Measurements from ENCODE around the gene SSTR3.
"Not testable (repeated sequence)": the region's sequence is repeated elsewhere in the genome, so short reads cannot be mapped to it uniquely, and the experiment has no call there.

The SSTR3 gene

DNA sequence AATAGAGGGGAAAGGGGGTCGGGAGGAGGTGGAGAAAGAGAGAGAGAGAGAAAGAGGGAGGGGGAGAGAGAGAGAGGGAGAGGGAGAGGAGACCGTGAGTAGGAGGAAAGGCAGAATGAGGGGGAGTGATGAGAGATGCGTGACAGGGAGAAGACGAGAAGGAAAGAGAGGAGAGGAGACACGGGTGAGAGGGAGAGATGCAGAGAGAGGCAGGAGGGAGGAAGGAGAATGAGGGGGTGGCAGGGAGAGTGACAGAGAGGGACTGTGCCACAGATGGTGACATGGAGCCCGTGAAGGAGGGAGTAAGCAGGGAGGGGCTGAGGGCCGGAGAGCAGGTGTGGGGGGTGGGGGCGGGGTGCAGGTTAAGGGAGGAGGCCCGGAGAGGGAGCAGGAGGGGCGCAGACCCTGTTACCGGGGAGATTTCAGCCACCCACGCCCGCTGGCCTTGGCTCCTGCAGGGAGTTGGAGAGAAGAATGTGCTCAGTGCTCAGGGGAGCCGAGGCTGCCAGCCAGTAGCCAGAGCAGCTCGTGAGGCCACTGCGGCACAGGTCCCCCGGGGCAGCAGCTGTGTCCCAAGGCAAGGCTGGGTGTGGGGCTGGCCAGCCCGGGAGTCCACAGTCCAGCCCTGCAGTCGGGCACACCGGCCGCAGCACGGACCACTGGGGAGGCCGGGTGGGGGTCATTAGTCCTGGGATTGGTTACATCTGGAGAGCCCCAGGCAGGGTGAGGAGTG is at the start of gene SSTR3:
Gene SSTR3 (minus strand): TSS at position 304 of the 733 bp plus-strand sequence. CDS start 4,674 bp downstream, outside the sequence.
- DNase-seq (ENCODE audit: low read depth in 2 of 2): no peak

DNA sequence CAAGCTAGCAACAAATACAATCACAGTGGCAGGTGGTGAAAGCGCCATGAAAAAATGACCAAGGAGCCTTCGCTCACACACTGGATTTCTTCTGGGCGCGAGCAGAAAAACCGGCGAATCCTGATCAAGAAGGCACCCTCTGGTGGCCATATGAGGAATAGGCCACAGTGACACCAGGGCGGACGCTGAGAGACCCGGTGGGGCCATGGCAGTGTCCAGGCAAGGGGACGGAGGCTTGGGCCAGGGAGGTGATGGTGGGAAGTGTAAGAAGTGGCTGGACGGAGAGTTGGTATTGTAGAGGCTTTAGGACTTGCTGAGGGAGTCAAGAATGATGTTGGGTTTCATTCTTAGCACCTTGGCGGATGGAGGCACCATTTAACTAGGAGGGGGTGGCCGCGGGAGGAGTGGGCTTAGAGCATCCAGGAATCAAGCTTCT is 48.6 kb upstream of the SSTR3 start:
- no peak for DNase-seq (ENCODE audit: low read depth in 2 of 2)

DNA sequence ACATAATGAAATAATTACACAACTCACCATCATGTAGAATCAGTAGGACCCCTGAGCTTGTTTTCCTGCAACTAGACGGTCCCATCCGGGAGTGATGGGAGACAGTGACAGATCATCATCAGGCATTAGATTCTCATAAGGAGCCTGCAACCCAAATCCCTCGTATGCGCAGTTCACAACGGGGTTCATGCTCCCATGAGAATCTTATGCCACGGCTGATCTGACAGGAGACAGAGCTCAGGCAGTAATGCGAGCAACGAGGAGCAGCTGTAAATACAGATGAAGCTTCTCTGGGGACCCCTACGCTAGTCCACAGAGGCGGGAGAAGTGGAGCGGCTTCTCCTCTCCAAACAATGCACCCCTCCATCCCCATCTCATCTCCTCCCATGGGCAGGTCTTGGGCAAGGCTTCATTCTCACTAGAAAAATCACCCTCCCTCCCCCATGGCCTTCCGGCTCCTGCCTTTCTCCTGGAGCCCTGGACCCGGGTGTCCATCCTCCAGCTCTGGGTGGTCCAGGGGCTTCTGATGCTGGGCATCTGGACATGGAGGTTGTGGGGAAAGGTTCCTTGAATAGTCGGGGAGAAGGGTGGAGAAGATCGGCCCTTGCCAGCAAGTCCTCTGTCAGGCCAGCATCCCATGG is 48.0 kb upstream of the SSTR3 start:
- no peak for DNase-seq (ENCODE audit: low read depth in 2 of 2)

DNA sequence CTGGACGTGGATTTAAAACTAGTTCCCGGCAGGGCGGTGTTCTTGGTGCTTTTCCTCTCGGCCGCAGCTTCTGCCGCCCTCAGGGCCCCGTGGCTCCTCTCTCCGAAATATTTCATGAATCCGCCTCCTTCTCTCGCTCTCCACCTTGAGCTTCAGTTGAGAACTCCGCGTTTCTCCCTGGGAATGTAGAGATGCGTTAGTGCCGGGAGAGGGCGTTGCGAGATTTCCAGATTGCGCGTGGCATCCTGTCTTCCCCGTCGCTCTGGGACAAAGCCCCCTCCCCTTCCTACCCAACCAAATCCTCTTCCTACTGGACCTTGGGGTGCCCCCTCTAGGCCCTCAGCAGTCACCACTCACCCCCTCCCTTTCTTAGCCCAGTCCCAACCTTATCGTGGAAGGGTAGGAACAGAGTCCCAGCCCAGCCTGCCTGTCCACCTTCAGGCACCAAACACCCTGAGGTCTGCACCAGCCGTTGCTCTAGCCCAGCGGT is 47.3 kb upstream of the SSTR3 start:
- DNase-seq (ENCODE audit: low read depth in 2 of 2): no peak

DNA sequence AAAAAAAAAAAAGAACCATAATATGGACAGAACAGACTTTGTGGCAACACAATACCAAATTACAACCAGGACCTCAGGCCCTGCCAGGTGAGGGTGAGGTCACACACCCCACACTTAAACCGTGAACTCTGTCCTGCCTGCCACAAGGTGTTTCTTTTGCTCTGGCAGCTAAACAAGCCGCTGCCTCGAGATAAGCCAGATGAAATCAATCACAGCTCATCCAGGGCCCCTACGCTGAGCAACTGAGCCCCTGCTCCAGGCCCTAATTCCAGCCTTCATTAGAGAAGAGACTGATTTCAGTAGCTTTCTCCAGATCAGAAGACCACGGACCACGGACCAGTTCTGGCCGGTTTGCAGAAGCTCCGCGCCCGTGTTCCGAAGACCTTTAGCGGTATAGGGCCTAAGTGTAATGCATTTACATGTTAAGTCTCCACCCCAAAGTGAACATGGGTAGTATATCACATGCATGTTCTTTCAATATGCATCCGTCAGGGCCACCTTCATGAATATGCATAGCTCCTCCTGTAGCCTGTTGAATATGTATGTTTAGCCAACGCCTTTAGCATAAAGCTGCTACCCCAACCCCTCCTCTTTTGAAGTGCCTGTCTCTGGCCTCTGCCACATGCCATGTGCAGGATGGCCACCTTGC is 46.6 kb upstream of the SSTR3 start:
- no peak for DNase-seq (ENCODE audit: low read depth in 2 of 2)

DNA sequence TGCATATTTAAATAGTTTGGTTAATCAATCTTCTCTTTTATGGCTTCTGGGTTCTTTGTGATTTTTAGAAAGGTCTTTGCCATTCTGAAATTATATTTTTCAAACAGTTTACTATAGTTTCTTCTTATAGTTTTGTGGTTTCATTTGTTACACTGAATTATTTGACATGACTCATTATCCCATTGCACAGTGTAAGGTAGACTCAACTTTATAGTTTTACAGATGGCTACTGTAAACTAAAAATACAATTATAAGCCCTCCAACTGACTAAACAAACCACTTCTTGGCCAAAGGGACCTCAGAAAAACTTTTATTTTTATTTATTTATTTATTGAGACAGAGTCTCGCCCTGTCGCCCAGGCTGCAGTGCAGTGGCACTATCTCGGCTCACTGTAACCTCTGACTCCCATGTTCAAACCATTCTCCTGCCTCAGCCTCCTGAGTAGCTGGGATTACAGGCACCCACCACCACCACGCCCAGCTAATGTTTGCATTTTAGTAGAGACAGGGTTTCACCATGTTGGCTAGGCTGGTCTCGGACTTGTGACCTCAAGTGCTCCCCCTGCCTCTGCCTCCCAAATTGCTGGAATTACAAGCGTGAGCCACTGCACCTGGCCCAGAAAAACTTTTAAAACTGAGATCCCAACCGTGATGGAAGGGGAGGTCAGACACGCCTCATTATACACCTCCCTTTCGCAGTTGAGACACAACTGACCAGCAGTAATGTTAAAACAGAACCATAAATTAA is 45.9 kb upstream of the SSTR3 start:
- no peak for DNase-seq (ENCODE audit: low read depth in 2 of 2)

DNA sequence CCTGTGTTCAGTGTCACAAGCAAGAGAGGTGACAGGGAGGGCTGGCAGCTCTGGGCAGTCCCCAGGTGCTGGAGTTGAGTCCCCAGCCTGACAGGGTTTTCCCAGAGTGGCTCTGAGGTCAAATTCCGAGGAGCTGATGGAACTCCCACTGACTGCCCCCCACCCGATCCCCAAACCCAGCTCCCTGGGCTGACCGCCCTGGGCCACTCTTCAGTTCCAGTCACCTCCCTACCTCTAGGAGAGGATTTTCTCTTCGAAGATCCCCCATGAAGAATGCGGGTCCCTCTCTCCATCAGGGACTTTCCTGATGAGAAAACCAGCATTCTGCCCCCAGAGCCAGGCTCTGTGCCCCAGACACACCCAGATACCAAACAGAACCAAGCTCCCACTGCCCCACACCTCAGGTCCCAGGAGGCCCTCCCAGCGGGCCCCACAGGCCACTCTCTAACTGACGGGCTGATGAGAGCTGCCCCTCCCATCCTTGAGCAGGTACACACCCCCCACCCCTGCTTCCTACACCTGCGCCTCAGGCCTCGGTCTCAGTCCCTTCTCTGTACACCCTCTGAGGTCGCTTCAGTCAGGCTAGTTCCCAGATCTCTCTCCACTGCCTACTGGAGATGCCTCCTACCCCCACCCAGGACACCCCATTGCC is 43.9 kb upstream of the SSTR3 start:
- DNase-seq (ENCODE audit: low read depth in 2 of 2): no peak

DNA sequence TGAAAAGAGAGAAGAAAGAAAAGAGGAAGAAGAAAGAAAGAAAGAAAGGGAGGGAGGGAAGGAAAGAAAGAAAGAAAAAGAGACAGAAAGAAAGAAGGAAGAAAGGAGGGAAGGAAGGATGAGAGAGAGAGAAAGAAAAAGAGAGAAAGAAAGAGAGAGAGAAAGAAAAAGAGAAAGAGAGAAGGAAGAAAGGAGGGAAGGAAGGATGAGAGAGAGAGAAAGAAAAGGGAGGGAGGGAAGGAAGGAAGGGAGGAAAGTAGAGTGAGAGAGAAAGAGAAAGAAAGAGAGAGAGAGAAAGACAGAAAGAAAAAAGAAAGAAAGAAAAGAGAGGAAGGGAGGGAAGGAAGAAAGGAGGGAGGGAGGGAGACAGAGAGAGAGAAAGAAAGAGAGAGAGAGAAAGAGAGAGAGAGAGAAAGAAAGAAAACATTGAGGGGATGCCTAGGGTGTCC is 43.3 kb upstream of the SSTR3 start:
- DNase-seq (ENCODE audit: low read depth in 2 of 2): no peak

DNA sequence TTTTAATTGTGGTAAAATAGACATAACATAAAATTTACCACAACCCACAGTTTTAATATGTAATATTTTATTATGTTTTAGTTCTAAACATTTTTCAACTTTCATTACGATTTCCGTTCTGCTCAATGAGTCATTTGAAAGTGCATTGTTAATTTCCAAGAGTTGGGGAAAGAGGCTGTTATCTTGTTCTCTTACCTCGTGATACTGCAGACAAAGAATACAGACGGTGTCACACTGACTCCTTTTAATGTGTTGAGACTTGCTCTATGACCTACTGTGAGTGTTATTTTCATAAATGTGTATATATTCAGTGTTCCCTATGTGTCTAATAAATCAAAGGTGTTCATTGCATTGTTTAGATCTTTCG is 42.6 kb upstream of the SSTR3 start:
- no peak for DNase-seq (ENCODE audit: low read depth in 2 of 2)

DNA sequence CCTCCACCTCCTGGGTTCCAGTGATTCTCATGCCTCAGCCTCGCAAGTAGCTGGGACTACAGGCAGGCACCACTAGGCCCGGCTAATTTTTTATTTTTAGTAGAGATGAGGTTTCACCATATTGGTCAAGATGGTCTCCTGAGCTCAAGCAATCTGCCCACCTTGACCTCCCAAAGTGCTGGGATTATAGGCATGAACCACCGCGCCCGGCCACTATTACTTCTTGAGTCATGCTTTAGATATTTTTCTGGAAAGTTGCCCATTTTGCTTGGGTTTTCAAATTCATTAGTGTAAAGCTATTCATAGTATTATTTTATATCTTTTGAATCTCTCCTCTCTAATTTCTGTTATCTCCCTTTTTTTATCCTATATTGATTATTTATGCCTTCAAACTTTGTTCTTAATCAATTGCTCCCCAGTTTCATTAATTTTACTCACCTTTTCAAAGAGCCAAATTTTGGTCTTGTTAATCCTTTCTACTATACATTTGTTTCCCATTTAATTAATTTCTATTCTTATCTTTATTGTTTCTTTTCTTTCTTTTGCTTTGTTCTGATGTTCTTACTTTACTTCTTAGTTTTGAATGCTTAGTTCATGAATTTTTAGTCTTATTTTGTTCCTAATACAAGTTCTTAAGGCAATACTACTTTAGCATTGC is 42.1 kb upstream of the SSTR3 start:
- DNase-seq (ENCODE audit: low read depth in 2 of 2): no peak

DNA sequence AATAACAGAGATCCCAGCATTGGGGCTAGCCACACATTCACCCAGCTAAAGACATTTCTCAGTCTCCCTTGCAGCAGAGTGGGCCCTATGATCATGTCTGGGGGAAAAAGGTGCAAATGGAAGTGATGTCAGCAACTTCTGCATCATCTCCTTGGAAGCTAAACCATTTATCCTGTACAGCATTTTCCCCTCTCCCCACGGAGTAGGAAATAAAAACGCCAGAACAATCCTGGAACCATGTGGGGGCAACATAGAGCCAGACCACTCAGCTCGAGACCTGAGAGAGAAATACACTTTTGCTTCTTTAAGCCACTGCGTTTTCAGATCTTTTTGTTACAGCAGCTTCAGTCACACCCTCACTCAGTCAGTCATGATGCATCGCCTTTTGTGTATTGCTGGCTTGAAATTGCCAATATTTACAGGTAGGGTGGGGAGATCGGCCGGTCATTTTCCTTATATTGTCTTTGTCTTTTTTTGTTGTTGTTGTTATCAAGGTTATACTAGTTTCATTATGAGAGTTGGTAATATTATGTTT is 40.9 kb upstream of the SSTR3 start:
- DNase-seq (ENCODE audit: low read depth in 2 of 2): no peak

DNA sequence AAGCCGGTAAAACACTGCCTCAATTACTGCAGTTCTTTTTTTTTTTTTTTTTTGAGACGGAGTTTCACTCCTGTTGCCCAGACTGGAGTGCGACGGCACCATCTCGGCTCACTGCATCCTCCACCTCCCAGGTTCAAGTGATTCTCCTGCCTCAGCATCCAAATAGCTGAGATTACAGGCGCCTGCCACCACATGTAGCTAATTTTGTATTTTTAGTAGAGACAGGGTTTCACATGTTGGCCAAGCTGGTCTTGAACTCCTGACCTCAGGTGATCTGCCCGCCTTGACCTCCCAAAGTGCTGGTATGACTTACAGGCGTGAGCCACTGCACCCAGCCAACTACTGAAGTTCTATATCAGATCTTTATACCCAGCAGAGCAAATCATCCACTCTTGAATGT is 39.6 kb upstream of the SSTR3 start:
- DNase-seq (ENCODE audit: low read depth in 2 of 2): not testable (repeated sequence)

DNA sequence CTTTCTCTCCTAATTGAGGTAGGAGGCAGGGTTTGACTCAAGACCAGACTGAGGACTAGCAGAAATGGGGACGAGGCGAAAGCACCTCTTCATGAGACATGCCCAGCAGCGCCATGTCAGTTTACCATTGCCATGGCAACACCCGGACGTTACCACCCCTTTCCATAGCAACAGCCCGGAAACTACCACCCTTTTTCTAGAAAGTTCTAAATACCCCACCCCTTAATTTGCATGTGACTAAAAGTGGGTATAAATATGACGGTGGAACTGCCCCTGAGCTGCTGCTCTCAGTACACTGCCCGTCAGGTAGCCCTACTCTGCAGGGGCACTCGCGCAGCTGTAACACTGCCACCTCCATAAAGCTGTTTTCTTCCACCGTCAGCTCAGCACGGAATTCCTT is 37.7 kb upstream of the SSTR3 start:
- no peak for DNase-seq (ENCODE audit: low read depth in 2 of 2)

DNA sequence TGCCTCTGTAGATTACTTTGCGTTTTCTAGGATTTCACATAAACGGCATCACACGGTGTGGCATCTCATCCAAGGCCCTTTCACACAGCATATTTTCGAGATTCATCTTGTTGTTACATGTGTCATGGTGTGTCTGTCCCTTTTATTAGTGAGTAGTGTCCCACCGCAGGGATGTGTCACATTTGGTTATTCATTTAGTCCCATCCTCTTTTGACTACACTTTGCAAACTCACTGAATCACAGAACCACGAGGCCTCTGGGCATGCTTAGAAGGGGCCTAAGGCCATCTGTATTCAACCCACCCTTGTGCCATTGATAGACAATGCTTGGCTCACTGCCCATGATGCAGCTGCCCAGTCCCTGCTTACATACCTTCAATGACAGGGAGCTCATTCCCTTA is 36.0 kb upstream of the SSTR3 start:
- no peak for DNase-seq (ENCODE audit: low read depth in 2 of 2)

DNA sequence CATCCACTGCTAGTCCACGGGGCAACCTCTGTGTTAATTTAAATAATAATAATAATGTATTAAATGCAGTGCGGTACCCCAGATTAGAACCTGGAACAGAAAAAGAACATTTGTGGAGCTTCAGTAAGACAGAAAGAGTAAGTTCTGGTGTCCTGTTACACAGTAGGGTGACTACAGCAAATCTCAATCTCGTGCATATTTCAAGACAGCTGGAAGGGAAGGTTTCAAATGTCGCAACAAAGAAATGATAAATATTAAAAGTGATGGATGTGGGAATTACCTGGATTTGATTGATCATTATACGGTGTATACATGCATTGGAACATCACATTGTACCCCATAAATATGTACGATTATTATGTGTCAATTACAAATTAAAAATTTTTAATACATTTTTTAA is 33.5 kb upstream of the SSTR3 start:
- DNase-seq (ENCODE audit: low read depth in 2 of 2): no peak

DNA sequence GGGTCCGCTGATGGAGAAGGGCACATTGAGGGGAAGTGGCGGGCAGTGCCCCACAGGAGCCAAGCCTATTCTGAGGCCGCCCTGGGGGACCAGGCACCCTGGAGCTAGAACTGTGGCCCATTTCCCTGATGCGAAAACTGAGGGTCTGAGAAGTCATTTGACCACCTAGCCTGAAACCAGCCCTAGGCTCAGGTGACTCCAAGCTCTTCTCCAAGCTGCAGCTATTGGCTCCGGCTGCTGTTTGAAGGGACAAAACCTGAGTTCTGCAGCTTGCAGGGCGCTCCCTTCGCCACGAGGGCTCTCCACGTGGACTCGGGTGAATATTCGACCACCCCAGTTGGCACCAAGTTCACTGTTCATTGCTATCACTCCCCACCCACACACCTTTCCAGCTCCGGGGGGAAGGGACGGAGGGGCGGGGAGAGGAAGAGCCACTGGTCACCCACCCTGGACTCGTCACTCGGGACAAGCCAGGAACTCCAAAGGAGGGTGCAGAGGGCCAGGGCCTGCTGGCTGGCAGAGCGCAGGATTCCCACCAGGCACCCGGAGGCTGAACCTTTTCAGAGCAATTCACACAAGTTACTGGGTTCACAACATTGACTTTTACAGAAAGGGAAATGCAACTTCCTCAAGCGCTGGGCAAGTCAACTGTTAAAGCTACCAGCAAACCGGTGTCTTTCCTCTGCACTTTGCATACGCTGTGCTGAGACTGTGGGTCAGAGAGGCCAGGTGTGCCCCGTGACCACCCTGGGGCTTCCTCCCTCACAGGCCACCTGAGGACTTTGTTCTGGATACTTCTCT is 32.8 kb upstream of the SSTR3 start:
- no peak for DNase-seq (ENCODE audit: low read depth in 2 of 2)

DNA sequence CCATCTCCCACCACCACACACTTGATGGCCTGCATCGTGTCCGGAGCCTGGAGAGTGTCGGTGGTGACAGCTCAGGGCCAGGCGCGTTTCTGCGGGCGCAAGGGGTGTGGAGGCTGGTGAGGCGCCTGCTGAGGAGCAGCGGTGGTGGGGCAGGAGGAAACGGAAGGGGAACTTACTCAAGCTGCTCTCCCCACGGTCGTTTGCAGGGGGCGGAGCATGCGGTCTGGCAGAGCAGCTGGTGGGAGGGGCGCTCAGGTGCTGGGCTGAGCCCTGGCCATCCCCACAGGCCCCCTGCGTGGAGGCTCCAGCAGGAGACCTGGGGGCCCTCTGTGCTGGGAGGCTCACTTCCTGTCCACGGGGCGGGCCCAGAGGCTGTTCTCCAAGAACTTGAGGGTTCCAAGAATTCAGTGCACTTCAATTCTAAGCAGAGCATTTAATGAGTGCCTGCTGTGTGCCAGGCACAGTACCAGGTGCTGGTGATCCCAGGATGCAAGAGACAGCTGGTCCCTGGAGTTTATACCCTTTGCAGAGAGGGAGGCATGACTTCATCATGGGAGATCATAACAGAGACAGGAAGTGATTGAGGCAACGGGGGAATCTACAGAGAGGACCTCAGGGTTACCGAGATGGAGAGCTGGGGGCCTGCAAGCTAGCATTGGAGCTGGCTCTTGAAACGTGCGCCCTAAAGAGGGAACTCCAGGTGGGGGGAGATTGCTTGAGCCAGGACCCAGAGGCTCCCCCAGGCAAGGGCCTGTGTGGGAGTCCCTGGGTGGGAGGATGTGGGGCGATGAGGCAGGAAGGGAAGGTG is 32.0 kb upstream of the SSTR3 start, which contains the start of gene RAC2:
Gene RAC2 (minus strand): TSS at position 156 of the 808 bp plus-strand sequence. CDS start 121 bp downstream, at position 35.
- peak; percentile 72 to 78 for DNase-seq (ENCODE audit: low read depth in 2 of 2)

DNA sequence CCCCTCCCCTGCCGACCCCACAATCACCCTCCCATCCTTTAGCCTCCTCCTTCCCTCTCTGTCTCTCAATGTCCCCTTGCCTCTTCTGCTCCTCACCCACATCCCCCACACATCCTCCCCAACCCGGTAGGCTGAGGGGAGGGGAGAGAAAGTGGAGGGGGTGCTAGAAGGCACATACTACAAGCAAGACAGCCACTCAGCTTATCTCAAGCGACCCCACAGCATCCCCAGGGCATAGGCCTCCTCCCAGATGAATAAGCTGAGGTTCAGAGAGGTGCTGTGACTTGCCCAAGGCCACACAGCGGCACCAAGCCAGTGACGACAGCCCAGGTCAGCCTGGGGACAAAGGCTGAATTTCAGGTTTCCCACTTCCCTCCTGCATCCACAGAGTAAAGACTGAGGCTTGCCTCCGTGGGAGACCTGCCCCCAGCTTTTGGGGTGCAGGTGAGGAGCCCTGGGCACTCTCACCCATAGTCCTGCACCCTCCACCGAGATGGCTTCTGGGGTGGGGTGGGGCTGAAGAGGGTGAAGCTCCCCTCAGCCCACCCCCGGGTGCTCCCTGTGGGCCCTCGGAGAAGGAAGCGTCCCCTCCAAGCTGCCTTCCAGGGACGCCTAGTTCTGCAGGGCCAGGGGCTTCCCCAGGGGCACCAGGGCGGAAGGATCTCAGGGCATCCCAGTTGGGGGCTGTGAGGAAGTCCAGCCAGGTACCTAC is 31.3 kb upstream of the SSTR3 start:
- no peak for DNase-seq (ENCODE audit: low read depth in 2 of 2)
